SIG-M5 (cell line): ENCODE results near the gene SLCO2B1.

Source experiments
- DNase-seq: peaks from one replicate; lab custom pipeline; 2025; lab: John Stamatoyannopoulos, UW

SLCO2B1 gene

GRCh38 chr11:75248924-75249256, 98.0 kb downstream of the SLCO2B1 start:
- no peak for DNase-seq

GRCh38 chr11:75249704-75250103, 98.8 kb downstream of the SLCO2B1 start:
- DNase-seq: no peak

GRCh38 chr11:75254326-75254725, 103.4 kb downstream of the SLCO2B1 start:
- no peak for DNase-seq
